ENCODE measurements around the gene ABL1. TPM values are rescaled to one million over a fixed set of nuclear protein-coding genes. Genes with fewer than 3 reads are reported as not detected.

The ABL1 gene
- polyA plus RNA-seq, 1 donor from 2014 or later = 18.5 TPM

- Histone ChIP-seq H3K4me2 (ENCODE audit: low read length) (no peak overlapping the region), H2AFZ (ENCODE audit: low read depth, low read length) (no peak overlapping the region), H3K79me2 (replicated peaks; ENCODE audit: insufficient read depth, low read length) (no peaks in the 10 kb centered on the region), H3F3A (ENCODE audit: insufficient read depth, low read length, poor library complexity, severe bottlenecking) (no peaks in the 10 kb centered on the region), H3K9ac (ENCODE audit: low read length) (no peak overlapping the region), H3K27me3 (ENCODE audit: insufficient read depth, low read depth, low read length) (no peaks in the 10 kb centered on the region), H4K20me1 (ENCODE audit: insufficient read depth) (no peaks in the 10 kb centered on the region), H3K4me3 (ENCODE audit: low read length) (no peak overlapping the region), H3K9me3 (ENCODE audit: low read length) (no peaks in the 10 kb centered on the region), H3K27ac (ENCODE audit: low read length) (no peak overlapping the region), H3K9me2 (ENCODE audit: insufficient read depth, low read length) (no peaks in the 10 kb centered on the region), H3K36me3 (ENCODE audit: insufficient read depth, low read length) (no peaks in the 10 kb centered on the region)
- TF ChIP-seq SMC3 (conservative IDR thresholded peaks at IDR 0.05; ENCODE audit: poor library complexity) (no peak), RAD21 (conservative IDR thresholded peaks at IDR 0.05) (no peak), POLR2AphosphoS5 (IDR thresholded peaks at IDR 0.05) (no peak), CTCF (IDR thresholded peaks at IDR 0.05; ENCODE audit: poor library complexity, severe bottlenecking) (no peak), TAF1 (IDR thresholded peaks at IDR 0.05; ENCODE audit: low read depth) (no peak), EP300 (conservative IDR thresholded peaks at IDR 0.05; ENCODE audit: poor library complexity, severe bottlenecking) (no peak)
These were observed 95.2 kb downstream of the ABL1 start for GRCh38 chr9:130930132-130930803.

DNA sequence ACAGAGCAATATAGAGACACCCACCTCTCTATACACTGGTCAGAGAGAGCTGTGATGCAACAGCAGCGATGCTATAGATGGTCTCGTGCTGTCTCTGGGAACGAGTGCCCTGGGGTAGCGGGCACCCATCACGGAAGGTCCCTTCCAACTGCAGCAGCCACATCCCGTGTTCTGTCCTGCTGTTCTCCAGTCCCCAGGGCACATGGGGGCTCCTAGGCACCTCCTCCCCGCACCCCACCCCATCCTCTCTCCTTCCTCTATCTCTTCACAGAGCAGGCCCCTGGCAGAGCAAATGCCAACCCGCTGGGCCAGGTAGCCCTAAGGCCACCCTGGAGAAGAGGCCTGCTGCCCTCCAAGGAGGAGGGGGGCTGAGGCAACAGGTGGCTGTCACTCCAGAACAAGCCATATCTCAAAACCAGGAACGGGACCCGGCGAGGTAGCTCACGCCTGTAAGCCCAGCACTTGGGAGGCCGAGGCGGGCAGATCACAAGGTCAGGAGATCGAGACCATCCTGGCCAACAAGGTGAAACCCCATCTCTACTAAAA is 95.8 kb downstream of the ABL1 start:
- Histone ChIP-seq H3K36me3 (ENCODE audit: insufficient read depth, low read length) (no peaks in the 10 kb centered on the region), H3K27me3 (ENCODE audit: insufficient read depth, low read depth, low read length) (no peaks in the 10 kb centered on the region), H3K4me3 (ENCODE audit: low read length) (no peak overlapping the region), H3K9ac (ENCODE audit: low read length) (no peak overlapping the region), H3F3A (ENCODE audit: insufficient read depth, low read length, poor library complexity, severe bottlenecking) (no peaks in the 10 kb centered on the region), H3K4me2 (ENCODE audit: low read length) (no peak overlapping the region), H3K79me2 (replicated peaks; ENCODE audit: insufficient read depth, low read length) (no peaks in the 10 kb centered on the region), H3K27ac (ENCODE audit: low read length) (no peak overlapping the region), H3K9me3 (ENCODE audit: low read length) (no peaks in the 10 kb centered on the region), H2AFZ (ENCODE audit: low read depth, low read length) (no peak overlapping the region), H4K20me1 (ENCODE audit: insufficient read depth) (no peaks in the 10 kb centered on the region), H3K9me2 (ENCODE audit: insufficient read depth, low read length) (no peaks in the 10 kb centered on the region)
- TF ChIP-seq EP300 (conservative IDR thresholded peaks at IDR 0.05; ENCODE audit: poor library complexity, severe bottlenecking) (no peak), EZH2 (IDR thresholded peaks at IDR 0.05; ENCODE audit: borderline replicate concordance, insufficient read depth, low read length, poor library complexity, severe bottlenecking) (no peak), RAD21 (conservative IDR thresholded peaks at IDR 0.05) (no peak), TAF1 (IDR thresholded peaks at IDR 0.05; ENCODE audit: low read depth) (no peak), POLR2AphosphoS5 (IDR thresholded peaks at IDR 0.05) (no peak), MXI1 (conservative IDR thresholded peaks at IDR 0.05; ENCODE audit: poor library complexity, severe bottlenecking) (no peak), CTCF (IDR thresholded peaks at IDR 0.05; ENCODE audit: poor library complexity, severe bottlenecking) (no peak), SMC3 (conservative IDR thresholded peaks at IDR 0.05; ENCODE audit: poor library complexity) (no peak)
- TF ChIP-seq, protein P1, sequence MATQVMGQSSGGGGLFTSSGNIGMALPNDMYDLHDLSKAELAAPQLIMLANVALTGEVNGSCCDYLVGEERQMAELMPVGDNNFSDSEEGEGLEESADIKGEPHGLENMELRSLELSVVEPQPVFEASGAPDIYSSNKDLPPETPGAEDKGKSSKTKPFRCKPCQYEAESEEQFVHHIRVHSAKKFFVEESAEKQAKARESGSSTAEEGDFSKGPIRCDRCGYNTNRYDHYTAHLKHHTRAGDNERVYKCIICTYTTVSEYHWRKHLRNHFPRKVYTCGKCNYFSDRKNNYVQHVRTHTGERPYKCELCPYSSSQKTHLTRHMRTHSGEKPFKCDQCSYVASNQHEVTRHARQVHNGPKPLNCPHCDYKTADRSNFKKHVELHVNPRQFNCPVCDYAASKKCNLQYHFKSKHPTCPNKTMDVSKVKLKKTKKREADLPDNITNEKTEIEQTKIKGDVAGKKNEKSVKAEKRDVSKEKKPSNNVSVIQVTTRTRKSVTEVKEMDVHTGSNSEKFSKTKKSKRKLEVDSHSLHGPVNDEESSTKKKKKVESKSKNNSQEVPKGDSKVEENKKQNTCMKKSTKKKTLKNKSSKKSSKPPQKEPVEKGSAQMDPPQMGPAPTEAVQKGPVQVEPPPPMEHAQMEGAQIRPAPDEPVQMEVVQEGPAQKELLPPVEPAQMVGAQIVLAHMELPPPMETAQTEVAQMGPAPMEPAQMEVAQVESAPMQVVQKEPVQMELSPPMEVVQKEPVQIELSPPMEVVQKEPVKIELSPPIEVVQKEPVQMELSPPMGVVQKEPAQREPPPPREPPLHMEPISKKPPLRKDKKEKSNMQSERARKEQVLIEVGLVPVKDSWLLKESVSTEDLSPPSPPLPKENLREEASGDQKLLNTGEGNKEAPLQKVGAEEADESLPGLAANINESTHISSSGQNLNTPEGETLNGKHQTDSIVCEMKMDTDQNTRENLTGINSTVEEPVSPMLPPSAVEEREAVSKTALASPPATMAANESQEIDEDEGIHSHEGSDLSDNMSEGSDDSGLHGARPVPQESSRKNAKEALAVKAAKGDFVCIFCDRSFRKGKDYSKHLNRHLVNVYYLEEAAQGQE (IDR thresholded peaks at IDR 0.05; ENCODE audit: borderline replicate concordance) = no peak

Measured in neural cell (in vitro differentiated cells).